DMS153 treated with DMSO at 0.1 percent for 48 hours (cell line): Measurements from ENCODE around the gene ZBTB7B.
"Not testable (repeated sequence)": the region's sequence is repeated elsewhere in the genome, so short reads cannot be mapped to it uniquely, and the experiment has no call there.

Experiments
- DNase-seq: peaks from one replicate; lab custom pipeline; 2025; ENCODE audit not compliant: unreplicated experiment; lab: John Stamatoyannopoulos, UW

Gene ZBTB7B

DNA sequence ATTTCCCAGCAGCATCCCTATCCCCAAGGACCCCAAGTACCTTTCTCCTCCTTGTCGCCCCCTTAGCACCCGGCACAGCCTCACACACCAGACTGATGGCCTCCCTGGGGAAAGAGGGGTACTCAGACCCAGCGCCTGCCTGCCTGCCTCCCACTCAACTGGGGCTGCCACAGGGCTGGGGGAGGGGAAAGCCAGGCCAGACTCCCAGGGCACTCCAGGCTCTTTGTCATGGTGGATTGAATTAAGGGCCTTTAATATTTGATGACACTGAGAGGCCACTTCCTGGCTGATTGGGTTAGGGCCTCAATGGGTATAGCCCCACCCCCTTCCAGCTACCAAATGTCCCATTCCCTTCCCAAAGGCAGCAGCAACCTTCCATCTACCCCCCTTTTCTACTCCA lies 33.9 kb upstream of the ZBTB7B start:
- DNase-seq: no peak

DNA sequence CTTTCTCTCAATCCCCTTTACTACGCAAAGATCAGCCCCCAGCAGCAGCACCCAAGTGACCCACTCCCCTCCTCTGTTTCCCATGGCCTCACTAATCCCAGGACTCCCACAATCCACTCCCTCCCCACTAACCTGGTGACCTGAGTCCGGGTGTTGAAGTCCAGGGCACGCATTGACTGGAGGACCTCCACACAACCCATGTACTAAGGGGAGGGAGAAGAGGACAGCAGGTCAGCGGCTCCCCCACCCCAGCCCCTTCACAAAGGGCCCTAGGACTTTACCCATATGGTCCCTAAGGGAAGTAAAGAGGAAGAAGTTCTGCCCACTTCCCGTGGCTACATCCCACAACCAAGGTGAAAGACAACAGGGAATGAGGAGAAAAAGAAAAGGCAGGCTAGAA lies 33.4 kb upstream of the ZBTB7B start:
- no peak for DNase-seq

DNA sequence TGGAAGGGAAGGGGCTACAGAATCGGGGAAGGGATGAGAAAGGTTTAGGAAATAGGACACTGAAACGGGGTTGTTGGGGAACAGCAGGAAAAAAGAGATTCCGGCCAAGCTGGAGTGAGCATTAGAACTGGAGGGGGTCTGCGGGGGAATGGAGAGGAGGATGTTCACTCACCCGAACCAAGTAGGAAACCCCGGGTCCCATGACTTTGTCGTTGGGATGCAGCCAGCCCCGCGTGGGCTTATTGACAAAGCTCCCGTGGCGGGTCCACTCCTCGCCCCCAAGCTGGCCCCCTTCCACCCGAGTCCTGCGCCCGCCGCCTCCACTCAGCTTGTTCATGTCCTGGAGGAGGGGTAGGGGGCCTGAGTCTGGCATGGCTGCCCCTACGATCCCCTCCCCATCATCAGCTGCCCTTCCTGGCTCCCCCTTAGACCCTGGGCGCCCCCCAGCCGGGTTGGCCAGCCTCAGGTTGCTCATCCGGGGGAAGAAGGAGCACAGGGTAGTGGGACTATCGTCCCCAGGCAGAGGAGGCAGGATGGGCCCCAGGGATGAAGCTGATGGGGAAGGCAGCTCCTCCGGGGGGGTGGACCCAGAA lies 32.6 kb upstream of the ZBTB7B start:
- no peak for DNase-seq

DNA sequence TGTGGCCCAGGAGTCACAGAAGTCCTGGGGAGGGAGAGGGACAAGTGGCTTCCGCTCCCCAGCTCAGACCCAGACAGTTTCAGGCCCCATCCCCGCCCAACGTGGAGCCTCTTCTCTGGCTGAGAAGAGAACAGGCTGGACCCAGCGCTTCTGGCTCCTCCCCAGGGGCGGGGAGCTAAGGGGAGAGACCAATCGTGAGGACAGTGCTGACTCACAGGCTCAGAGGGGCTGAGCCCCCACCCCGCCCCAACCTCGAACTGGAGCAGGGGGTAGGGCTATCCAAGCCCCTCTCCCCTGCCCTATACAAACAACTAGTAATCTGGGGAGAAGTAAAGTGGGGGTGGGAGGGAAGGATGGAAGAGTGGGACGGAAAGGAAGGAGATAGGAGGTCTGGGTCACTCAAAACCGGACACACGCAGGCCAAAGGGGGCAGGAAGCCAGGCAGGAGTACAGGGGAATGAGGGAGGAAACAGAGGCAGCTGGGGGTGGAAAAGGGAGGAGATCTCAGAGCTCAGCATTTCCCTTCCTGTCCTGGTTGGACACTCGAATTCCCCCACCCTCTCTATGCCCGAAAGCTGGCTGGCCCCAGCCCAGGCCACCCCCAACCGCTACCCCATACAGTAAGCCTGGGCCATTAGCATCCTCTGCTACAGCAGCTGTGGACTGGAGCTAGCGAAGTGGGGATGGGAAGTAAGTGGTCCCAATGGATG lies 31.8 kb upstream of the ZBTB7B start, which contains the start of gene SHC1:
TSS of gene SHC1 (minus strand) at position 117 of the 710 bp plus-strand sequence. CDS start 221 bp downstream, outside the sequence.
- no peak for DNase-seq

DNA sequence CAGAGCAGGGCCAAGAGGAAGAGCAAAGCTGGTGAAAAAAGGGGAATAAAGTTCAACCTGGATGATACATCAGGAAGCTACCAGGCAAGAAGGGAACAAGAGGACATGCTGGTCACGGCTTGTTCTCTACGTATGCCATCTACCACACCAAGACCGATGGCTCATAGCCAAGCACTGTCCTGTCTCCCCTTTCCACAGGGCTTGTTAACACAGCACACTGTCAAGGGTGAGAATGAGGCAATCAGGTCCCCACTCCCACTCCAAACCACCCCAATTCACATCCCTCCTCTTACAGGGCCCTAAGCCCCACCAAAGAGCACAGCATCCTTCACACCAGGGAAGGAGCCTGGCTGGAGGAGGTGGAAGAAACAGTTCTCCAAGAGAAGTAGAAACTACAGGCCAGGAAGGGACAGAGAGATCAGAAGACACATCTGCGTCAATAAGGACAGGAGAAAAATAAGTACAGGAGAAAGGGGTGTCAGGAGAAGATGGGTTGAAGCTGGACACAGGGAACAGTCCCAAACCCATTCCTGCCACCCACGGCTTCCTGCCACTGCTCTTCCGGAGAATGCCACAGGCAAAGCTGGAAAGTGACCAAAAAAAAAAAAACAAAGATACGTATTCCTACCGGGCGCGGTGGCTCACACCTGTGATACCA lies 31.1 kb upstream of the ZBTB7B start:
- no peak for DNase-seq

DNA sequence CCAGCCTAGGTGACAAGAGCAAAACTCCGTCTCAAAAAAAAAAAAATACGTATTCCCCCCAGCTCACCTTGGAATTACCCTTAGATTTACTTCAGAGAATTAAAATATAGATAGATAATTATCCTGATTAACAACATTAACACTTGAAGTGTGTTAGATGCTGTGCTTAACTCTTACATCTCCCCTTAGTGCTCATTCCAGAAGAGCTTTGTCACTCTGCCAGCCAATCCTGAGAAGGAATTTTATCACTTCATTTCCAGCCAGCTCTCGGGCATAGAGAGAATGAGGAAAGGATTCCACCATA lies 30.4 kb upstream of the ZBTB7B start:
- DNase-seq: no peak

DNA sequence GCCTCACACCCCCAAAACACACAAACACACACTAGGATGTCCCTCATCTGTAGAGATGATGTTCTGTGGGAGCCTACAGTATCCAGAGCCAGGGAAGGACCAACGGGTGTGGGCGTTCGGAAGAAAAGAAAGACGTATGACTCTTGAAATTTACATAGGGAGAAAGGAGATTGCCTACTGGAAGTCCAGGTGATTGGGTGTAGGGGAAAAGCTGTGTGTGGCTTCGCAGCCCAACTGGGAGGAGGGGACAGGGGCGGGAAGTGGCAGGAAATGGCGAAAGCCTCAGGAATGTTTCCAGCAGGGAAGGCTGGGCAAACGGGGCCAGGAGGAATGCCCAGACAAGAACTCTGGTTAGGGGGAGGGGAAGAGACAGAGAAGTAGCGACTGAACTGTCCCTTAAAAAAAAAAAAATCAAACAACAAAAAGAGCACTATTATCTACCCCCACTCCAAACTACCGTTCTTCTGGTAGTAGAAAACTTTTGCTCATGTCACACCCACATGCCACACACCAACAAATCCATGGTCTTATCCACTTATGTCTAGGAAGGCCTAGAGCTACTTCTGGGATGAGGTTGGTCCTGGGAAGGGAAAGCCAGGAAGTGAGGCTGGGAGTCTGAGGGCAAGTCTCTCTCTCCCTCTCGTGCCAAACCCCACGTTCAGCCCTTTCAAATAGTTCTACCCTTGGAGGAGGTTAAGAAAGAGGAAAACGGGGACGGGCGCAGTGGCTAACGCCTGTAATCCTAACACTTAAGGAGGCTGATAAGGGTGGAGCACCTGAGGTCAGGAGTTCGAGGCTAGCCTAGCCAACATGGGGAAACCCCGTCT lies 29.9 kb upstream of the ZBTB7B start:
- no peak for DNase-seq

DNA sequence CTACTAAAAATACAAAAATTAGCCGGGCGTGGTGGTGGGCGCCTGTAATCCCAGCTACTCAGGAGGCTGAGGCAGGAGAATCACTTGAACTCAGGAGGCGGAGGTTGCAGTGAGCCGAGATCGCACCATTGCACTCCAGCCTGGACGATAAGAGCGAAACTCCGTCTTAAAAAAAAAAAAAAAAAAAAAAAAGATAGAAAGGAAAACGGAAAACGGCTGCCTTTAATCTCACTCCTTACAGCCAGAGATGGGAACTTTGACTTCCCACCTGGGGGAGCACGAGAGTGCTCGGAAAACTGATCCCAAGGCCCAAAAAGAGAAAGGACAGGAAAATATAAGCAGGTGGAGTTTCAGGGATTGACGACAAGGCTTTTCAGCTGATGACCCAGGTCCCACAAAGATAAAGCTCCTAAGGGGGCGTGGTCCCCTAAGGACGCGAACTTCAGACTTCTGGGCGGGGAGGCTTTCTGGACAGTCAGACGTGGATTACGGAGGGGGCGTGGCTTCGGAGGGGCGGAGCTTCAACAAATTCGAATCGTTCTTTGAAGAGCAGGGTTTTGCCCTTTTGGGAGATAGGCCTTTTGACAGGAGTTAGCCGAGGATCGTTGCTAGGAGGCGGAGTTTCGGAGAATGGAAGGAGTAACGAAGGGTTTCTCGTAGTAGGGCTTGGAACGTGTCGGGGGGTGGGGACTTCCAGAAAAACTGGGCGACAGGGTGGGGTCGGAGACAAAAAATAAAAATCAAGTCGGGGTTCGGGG lies 29.1 kb upstream of the ZBTB7B start:
- DNase-seq: peak; percentile 95

DNA sequence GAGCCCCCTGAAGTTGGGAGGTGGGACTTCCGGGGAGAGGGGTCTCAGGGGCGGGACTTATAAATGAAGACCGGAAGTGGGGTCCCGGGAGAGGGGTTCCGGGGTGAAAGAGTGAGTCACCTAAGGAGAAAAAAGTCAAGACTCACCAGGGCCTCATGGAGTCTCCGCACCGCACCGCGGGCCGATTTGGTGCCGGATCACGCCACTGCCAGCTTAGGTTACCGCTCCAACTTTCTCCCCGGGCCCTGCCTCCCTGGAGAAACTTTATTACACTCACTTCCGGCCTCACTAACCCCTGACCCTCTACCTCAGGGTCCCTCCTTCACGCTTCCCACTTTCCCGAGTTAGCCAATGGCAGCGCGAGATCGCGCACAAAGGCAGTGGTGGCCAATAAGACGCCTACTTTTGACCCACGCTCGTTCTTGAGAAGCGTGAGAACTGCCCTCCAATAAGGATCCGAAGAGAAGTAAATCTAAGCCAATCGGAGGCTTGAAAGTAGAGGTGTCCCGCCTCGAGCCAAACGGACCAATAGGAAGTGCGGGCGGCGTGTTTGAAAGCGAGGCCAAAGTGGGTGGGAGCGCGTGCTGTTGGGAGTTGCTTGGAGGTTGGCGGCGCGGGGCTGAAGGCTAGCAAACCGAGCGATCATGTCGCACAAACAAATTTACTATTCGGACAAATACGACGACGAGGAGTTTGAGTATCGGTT lies 28.3 kb upstream of the ZBTB7B start, which contains the start of gene CKS1B:
TSS of gene CKS1B (plus strand) at position 580 of the 706 bp plus-strand sequence. CDS start at position 645, 65 bp downstream.
- DNase-seq: peak; percentile 100

DNA sequence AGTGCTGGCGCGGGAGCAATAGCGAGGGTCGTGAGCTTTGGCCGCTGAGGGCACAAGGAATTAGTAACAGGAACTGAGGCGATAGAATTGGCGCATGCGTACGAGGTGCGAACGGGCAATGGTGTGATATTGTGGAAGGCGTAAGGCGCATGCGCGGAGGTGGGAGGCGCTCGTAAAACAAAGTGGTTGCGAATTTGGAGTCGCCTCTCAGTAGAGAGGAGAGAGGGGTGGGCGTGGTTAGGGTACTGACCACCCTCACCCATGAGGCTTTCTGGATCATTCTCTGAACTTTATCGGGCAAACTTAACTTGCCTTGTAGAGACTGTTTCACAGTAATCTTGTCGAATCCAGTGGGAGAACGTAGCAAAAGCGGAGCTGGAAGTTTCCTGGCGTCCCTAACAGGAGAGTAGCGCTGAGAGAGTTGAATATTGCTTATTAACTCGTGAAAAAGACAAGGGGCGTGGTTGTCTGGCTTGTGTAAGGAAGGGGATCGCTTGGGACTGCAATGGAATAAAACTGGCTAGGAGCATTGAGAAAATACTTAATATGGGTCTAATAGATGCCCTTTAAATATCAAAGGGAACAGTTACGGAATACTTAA lies 27.7 kb upstream of the ZBTB7B start:
- peak; percentile 99 for DNase-seq

DNA sequence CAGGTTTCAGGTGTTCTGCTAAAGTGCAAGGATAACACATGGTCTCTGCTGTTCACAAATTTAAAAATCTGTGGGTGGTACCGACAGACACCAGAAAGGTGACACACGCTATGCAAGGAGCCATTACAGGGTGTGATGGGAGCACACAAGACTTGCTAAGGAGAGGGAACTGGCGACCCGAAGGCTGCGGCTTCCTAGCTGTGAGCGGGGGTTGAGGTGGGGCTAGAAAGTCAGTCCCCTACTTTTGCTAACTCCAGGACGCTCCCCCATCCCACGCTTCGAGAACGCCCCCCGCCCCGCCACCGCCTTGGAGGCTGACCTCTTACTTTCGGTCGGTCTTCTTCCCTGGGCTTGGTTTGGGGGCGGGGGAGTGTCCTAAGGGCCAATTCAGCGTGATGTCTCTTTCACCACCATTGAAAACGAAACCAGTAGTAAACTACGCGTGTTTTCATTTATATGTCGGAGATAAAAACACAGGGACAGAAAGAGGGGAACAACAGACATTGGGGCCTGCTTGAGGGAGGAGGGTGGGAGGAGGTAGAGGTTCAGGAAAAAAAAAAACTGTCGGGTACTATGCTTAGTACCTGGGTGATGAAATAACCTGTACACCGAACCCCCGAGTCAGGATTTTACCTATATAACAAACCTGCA lies 27.1 kb upstream of the ZBTB7B start:
- DNase-seq: no peak

DNA sequence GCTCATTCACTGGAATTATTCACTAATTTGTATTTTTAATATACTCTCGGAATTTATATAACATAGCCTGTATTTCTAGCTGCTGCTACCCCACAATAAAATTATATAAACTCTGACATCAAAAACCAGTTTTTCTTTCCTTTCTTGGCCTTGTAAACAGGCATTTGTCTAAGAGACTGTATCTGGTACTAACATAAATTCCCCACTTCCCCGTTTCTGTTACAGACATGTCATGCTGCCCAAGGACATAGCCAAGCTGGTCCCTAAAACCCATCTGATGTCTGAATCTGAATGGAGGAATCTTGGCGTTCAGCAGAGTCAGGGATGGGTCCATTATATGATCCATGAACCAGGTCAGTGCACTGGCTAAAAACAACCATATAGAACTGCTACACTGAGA lies 24.8 kb upstream of the ZBTB7B start:
- not testable (repeated sequence) for DNase-seq

DNA sequence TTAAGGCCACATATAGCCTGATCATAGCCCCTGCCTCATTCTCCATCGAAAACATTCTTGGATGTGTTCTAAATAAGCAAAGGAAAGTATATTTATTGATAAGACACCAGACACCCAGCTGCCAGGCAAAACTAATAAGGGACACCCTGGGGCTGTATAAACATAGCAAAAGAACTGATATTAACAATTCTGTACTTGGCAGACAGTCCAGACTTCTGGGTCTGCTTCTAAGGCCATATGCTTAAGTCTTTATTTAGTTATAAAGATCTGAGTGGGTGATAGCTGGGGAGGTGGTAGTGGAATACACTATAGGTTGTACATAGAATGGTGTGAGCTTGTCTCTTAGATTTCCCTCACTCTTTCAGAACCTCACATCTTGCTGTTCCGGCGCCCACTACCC lies 24.2 kb upstream of the ZBTB7B start:
- no peak for DNase-seq

DNA sequence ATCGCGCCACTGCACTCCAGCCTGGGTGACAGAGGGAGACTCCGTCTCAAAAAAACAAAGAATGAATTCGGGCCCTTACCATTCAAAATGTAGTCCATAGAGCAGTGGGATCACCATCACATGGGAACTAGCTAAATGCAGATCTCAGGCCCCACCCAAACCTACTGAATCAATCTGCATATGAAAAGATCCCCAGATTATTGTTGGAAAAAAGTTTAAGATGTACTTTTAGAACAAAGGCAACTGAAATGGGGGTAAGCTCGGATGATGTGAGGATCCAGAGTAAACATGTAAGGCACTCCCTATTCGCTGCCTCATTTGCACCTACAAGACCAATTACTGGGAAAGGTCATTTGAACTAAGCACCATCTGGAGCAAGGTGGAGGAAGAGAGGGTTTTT lies 20.3 kb upstream of the ZBTB7B start:
- no peak for DNase-seq

DNA sequence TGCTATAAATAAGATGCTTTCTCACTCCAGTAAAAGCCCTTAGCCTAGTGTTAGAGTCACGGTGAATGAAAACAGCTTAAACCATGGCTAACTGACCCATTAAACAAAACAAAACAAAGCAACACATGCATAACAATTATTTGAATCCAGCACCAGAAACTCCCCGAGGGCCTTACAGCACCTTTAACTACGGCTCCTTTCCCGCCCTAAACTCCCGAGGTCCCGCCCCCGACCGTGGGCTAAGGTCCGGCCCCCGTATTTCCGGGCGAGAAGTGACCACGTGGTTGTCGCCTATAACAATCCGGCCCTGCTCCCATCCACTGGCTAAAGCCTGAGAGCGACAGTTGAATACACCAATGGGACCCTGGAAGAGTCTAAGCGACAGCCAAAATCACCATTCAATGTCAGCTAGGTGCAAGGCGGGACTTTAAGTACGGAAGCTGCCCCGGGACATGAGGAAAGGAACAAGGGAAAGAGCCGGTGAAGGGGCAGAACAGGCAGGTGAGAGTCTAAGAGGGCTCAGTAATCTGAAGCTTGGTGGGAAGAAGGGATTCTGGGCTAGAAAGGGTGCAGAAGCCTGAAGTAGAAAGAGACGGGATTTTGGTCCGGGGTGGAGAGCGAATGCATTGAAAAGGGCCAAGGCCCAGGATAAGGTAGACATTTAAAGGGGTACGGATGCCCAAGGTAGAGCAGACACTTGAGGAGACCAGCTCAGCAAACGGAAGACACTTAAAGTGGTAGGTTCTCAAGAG lies 19.5 kb upstream of the ZBTB7B start, which contains the start of gene FLAD1:
TSS of gene FLAD1 (plus strand) at position 448 of the 752 bp plus-strand sequence. CDS start 351 bp downstream, outside the sequence.
- DNase-seq: peak; percentile 100

DNA sequence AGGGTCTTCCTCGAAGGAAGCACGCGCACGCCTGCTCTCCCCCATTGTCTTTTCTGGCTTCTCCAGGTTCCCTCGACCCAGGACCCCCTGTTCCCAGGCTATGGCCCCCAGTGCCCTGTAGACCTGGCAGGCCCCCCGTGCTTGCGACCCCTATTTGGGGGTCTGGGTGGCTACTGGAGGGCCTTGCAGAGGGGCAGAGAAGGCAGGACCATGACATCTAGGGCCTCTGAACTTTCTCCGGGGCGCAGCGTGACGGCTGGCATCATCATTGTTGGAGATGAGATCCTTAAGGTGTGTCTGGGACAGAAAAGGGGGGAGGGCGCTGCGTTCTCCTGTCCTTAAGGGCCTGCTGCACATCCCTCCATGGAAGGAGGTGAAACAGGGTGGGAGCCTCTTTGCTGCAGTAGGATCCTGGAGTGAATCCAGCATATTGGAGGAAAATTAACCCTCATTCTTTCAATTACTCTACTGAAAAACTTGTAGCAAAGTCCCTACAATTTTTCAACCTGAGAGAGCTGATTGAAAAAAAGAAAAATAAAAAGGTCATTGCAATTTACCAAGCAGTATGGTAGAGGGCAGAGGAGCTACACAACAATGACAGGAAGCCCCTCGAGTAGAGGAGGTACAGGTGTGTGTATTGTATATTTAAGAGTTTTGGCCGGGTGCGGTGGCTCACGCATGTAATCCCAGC lies 18.7 kb upstream of the ZBTB7B start:
- no peak for DNase-seq

DNA sequence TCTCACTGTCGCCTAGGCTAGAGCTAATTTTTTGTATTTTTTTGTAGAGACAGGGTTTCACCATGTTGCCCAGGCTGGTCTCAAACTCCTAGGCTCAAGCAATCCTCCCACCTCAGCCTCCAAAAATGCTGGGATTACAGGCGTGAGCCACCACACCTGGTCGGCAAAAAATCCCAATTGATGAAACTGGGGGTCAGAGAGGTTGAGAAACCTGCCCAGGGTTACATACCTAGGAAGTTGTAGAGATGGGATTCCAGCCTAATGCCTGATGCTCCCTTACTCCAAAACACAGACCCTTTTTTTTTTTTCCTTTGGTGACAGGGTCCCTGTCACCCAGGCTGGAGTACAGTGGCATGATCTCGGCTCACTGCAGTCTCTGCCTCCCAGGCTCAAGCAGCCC lies 15.9 kb upstream of the ZBTB7B start:
- not testable (repeated sequence) for DNase-seq

DNA sequence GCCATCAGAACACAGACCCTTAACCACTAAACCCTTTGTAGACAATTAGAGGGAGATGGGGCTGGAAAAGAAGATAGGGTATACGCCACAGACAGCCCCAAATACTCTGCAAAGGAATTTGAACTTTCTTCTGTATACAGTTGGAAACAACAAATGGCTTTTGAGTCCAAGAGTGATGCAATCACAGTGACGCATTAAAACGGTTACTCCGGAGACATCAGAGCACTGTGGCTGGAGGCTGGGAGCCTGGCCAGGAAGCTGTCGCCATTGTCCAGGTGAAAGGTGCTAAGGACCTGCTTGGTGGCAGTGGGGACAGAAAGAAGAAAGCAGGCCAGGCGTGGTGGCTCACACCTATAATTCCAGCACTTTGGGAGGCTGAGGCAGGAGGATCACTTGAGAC lies 15.3 kb upstream of the ZBTB7B start:
- no peak for DNase-seq
